Body of pancreas (tissue), 4 donors: ENCODE results near the gene PLCB4.

Source experiments
- POLR2A ChIP-seq, 3 donors: fragments of 450-650 bp; IDR thresholded peaks; one replicate each; pipeline ENCODE4 v1.6.1; 2016; ENCODE audit warnings: antibody characterized with exemption in 3 of 3, mild to moderate bottlenecking in 2 of 3
- TF ChIP-seq, protein P1 (sequence below), 7 experiments: fragments of 450-650 bp in 4 of 7; fragments of 200-600 bp in 3 of 7; sonication (generic) in 3 of 7; IDR thresholded peaks; one replicate each; pipeline ENCODE4 v1.5.1; 2016 to 2019; ENCODE audit warnings: antibody characterized with exemption in 7 of 7

DNA sequence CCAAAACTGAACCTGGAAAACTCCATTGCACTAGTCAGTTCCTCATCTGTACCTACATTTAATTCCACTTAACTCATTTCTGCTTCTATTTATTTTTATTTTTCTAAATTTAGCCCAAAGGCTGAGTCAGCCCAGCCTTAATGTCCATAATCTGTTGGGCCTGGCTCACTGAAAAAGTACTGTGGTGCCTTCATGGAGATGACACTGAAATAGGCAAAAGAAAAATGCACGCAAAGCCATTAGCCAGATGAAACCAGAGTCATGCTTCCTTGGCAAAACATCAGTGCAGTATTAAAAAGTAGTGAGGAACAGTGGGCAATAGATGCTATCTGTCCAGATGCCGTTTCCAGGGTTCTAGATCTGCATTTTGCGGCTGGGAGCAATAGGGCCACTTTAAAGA lies 14.7 kb upstream of the PLCB4 start:
- TF ChIP-seq, protein P1, sequence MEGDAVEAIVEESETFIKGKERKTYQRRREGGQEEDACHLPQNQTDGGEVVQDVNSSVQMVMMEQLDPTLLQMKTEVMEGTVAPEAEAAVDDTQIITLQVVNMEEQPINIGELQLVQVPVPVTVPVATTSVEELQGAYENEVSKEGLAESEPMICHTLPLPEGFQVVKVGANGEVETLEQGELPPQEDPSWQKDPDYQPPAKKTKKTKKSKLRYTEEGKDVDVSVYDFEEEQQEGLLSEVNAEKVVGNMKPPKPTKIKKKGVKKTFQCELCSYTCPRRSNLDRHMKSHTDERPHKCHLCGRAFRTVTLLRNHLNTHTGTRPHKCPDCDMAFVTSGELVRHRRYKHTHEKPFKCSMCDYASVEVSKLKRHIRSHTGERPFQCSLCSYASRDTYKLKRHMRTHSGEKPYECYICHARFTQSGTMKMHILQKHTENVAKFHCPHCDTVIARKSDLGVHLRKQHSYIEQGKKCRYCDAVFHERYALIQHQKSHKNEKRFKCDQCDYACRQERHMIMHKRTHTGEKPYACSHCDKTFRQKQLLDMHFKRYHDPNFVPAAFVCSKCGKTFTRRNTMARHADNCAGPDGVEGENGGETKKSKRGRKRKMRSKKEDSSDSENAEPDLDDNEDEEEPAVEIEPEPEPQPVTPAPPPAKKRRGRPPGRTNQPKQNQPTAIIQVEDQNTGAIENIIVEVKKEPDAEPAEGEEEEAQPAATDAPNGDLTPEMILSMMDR (IDR thresholded peaks at IDR 0.05) = no peak
- no peak for TF ChIP-seq POLR2A (IDR thresholded peaks at IDR 0.05)
